Measurements from ENCODE around the gene PSMD12.
"Not testable (repeated sequence)": the region's sequence is repeated elsewhere in the genome, so short reads cannot be mapped to it uniquely, and the experiment has no call there.

PSMD12 gene

DNA sequence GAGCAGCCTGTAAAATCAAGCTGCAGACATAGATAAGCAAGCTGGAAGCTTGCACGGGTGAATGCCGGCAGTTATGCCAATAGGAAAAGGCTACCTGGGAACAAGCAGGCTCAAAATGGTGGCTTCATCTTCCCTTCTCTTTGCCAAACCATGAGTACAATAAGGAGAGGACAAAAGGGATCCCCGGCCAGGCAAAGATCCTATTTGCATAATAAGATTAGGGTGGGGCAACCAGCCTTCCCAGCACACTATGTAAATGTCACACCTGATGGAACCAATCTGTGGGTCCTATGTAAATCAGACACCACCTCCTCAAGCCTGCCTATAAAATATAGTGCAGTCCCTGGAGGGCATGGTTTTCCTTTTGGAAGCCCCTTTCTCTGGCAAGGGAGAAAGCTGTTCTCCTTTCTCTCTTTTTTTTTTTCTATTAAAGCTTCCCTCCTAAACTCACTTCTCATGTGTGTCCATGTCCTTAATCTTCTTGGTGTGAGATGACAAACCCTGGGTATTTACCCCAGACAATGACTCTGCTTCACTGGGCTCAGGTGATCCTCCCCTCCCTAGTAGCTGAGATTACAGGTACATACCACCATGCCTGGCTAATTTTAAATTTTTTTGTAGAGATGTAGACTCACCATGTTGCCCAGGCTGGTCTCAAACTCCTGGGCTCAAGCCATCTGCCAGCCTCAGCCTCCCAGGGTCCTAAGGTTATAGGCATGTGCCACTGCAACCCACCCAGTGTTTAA, 44.2 kb downstream of the PSMD12 start:
- Mint-ChIP-seq H3K9me3 (no peaks in the 10 kb centered on the region), H3K4me3 (no peak overlapping the region), H3K27me3 (no peaks in the 10 kb centered on the region), H3K27ac (no peak overlapping the region), H3K4me1 (ENCODE audit: low read depth) (no peaks in the 10 kb centered on the region), H3K36me3 (ENCODE audit: low read depth) (no peaks in the 10 kb centered on the region)

DNA sequence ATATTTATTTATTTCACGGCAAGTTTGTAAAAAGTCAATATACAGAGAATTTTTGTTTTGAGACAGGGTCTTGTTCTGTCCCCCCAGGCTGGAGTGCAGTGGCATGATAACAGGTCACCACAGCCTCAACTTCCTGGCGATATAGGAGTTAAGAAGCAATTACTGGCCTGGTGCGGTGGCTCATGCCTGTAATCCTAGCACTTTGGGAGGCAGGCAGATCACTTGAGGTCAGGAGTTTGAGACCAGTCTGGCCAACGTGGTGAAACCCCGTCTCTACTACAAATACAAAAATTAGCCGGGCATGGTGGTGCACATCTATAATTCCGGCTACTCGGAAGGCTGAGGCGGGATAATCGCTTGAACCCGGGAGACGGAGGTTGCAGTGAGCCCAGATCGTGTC, 44.9 kb downstream of the PSMD12 start:
- not testable (repeated sequence) for H3K27me3 Mint-ChIP-seq; H3K4me1 Mint-ChIP-seq (ENCODE audit: low read depth); H3K27ac Mint-ChIP-seq

DNA sequence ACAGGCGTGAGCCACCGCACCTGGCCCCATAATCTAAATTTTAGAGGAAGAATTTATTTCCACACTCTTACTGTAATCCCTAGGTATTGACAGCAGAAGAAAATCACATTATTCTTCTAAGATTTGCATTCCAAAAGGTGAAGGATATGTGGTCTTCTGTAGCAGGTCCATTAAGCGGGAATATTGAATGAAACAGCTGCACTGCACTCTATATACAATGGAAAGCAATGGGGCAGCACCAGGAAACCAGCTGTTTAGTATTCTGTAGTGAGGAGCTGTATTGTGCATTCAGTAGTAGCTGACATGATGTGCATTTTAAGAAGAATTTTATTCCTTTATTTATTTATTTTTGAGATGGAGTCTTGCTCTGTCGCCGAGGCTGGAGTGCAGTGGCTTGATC, 49.6 kb downstream of the PSMD12 start:
- Mint-ChIP-seq H3K27ac (no peak overlapping the region), H3K4me3 (no peak overlapping the region), H3K27me3 (no peaks in the 10 kb centered on the region), H3K9me3 (no peaks in the 10 kb centered on the region), H3K36me3 (ENCODE audit: low read depth) (no peaks in the 10 kb centered on the region), H3K4me1 (ENCODE audit: low read depth) (no peaks in the 10 kb centered on the region)

More for the DNA sequence above, 44.9 kb downstream of the PSMD12 start:
- H3K36me3 Mint-ChIP-seq (ENCODE audit: low read depth); H3K4me3 Mint-ChIP-seq; H3K9me3 Mint-ChIP-seq: not testable (repeated sequence)

DNA sequence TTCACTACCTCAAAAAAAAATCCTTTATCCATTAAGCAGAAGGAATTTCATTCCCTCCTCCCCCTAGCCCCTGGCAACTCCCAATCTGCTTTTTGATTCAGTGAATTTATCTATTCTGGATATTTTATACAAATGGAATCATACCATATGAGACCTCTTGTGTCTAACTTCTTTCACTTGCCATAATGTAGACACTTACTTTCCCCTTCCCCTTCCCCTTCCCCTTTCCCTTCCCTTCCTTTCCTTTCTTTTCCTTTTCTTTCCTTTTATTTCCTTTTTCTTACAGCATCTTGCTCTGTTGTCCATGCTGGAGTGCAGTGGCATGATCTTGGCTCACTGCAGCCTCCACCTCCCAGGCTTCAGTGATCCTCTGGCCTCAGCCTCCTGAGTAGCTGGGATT, 50.5 kb downstream of the PSMD12 start:
- H3K4me1 Mint-ChIP-seq (ENCODE audit: low read depth), result no peaks in the 10 kb centered on the region
- H3K27ac Mint-ChIP-seq, result no peak overlapping the region
- H3K4me3 Mint-ChIP-seq, result no peak overlapping the region
- no peaks in the 10 kb centered on the region for H3K27me3 Mint-ChIP-seq
- H3K36me3 Mint-ChIP-seq (ENCODE audit: low read depth), result no peaks in the 10 kb centered on the region
- no peaks in the 10 kb centered on the region for H3K9me3 Mint-ChIP-seq

DNA sequence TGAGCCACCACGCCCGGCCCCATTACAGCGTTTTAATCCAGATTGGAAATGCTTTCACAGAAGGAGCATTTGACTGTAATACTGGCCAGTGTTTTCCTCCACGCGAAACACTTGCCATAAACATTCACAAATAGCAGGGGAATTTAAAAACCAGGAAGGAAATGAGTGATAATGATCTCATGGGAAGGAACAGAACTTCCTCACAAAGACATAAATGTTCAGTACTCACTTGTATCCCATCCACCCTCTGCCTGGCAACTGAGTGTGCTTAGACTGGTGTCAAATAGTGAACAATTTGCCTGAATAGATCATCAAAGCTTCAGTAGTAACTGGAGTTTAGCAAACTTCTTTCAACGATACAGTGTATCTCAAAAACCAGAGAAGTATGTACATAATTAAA, 54.1 kb downstream of the PSMD12 start:
- H3K4me3 Mint-ChIP-seq, result no peak overlapping the region

DNA sequence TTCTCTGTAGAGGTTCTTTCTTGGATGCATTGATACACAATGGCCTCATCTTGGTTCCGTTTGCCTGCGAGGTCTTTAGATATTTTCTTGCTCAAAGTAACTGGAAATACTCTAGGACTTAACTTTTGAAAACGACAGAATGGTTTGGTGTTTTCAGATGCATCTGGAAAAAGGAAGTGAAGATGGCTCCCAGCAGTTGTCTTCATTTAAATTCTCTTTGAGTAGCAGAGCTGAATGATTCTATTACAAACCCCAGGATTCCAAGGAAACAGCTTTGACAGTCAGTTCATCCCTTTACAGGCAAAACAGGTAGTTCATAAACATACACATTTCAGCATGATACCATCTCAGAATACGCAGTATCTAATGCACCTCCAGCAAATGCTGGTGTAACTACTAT, 54.8 kb downstream of the PSMD12 start:
- Mint-ChIP-seq H3K27ac (no peak overlapping the region), H3K27me3 (no peaks in the 10 kb centered on the region), H3K9me3 (no peaks in the 10 kb centered on the region), H3K36me3 (ENCODE audit: low read depth) (no peaks in the 10 kb centered on the region), H3K4me3 (no peak overlapping the region), H3K4me1 (ENCODE audit: low read depth) (no peaks in the 10 kb centered on the region)

More for the DNA sequence above, 54.1 kb downstream of the PSMD12 start:
- no peaks in the 10 kb centered on the region for H3K36me3 Mint-ChIP-seq (ENCODE audit: low read depth)
- no peaks in the 10 kb centered on the region for H3K27me3 Mint-ChIP-seq
- H3K4me1 Mint-ChIP-seq (ENCODE audit: low read depth), result no peaks in the 10 kb centered on the region
- no peaks in the 10 kb centered on the region for H3K9me3 Mint-ChIP-seq
- no peak overlapping the region for H3K27ac Mint-ChIP-seq

DNA sequence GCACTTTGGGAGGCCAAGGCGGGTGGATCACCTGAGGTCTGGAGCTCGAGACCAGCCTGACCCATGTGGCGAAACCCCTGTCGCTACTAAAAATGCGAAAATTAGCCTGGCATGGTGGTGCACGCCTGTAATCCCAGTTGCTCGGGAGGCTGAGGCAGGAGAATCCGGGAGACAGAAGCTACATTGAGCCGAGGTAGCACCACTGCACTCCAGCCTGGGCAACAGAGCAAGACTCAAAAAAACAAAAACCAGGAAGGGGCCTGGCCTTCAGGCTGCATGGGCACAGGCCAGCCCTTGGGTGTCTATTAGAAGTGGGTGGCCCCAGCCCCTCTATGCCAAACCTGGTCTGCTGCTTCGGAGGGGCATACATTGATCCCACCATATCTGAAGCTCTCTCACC, 56.0 kb downstream of the PSMD12 start:
- Mint-ChIP-seq H3K9me3 (no peaks in the 10 kb centered on the region), H3K4me1 (ENCODE audit: low read depth) (no peaks in the 10 kb centered on the region), H3K4me3 (no peak overlapping the region), H3K36me3 (ENCODE audit: low read depth) (no peaks in the 10 kb centered on the region), H3K27ac (no peak overlapping the region), H3K27me3 (no peaks in the 10 kb centered on the region)

DNA sequence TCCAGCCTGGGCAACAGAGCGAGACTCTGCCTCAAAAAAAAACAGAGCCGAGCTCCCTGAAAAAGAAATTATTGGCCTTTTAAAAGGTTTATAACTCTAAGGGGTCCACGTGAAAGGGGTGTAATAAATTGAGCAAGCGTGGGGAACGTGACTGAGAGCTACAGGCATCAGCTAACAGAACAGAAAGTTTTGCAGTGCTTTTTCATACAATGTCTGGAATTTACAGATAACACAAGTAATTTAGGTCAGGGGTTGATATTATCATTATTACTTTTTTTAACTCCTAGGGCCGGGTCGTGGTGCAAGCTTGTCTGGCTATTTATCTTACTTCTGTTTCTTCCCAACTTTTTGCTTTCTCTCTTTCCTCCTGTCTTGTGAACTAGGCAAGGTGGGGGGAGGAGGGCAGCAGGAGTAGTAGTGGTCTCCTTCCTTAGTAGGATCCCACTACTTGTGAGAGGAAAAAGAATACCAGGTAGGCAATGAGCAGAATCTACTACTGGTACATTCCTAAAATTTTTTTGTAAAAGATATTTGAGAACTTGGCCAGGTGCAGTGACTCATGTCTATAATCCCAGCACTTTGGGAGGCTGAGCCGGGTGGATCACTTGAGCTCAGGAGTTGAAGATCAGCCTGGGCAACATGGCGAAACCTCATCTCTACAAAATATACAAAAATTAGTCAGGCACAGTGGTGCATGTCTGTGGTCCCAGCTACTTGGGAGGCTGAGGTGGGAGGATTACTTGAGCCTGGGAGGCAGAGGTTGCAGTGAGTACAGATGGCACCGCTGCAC, 60.7 kb downstream of the PSMD12 start:
- not testable (repeated sequence) for H3K27ac Mint-ChIP-seq; H3K4me3 Mint-ChIP-seq; H3K36me3 Mint-ChIP-seq (ENCODE audit: low read depth); H3K27me3 Mint-ChIP-seq; H3K9me3 Mint-ChIP-seq; H3K4me1 Mint-ChIP-seq (ENCODE audit: low read depth)

DNA sequence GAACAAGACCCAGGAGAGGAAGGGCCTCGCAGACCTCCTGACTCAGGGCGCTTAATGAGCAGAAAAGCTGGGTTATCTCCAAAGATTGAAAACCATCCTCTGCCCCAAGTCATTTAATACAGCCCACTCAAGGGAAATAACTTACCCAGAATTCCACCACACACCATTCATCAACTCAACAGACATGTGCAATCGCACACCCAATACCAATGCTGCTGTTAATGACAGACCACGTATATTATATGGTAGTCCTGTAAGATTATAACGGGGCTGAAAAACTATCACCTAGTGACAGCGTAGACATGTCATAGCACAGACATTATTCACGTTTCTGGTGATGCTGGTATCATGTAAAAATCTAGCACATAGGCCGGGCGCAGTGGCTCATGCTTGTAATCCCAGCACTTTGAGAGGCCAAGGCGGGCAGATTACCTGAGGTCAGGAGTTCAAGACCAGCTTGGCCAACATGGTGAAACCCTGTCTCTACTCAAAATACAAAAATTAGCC, 68.9 kb downstream of the PSMD12 start:
- Mint-ChIP-seq H3K36me3 (ENCODE audit: low read depth) (no peaks in the 10 kb centered on the region), H3K4me3 (no peak overlapping the region), H3K9me3 (no peaks in the 10 kb centered on the region), H3K27me3 (no peaks in the 10 kb centered on the region), H3K27ac (no peak overlapping the region), H3K4me1 (ENCODE audit: low read depth) (no peaks in the 10 kb centered on the region)

DNA sequence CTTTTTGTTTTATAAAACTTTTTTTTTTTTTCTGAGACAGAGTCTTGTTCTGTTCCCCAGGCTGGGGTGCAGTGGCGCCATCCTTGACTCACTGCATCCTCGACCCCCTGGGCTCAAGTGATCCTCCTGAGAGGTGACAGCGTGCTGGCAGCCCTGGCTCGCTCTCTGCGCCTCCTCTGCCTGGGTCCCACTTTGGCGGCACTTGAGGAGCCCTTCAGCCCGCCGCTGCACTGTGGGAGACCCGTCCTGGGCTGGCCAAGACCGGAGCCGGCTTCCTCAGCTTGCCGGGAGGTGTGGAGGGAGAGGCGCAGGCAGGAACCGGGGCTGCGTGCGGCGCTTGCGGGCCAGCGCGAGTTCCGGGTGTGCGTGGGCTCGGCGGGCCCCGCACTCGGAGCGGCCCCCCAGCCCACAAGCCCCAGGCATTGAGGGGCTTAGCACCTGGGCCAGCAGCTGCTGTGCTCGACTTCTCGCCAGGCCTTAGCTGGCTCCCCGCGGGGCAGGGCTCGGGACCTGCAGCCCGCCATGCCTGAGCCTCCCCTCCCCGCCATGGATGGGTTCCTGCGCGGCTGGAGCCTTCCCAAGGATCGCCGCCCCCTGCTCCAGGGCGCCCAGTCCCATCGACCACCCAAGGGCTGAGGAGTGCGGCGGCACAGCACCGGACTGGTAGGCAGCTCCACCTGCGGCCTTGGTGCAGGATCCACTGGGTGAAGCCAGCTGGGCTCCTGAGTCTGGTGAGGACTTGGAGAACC, 71.8 kb downstream of the PSMD12 start:
- no peaks in the 10 kb centered on the region for H3K4me1 Mint-ChIP-seq (ENCODE audit: low read depth)
- H3K27ac Mint-ChIP-seq, result no peak overlapping the region
- H3K4me3 Mint-ChIP-seq, result no peak overlapping the region
- no peaks in the 10 kb centered on the region for H3K9me3 Mint-ChIP-seq
- no peaks in the 10 kb centered on the region for H3K36me3 Mint-ChIP-seq (ENCODE audit: low read depth)
- H3K27me3 Mint-ChIP-seq, result no peaks in the 10 kb centered on the region

DNA sequence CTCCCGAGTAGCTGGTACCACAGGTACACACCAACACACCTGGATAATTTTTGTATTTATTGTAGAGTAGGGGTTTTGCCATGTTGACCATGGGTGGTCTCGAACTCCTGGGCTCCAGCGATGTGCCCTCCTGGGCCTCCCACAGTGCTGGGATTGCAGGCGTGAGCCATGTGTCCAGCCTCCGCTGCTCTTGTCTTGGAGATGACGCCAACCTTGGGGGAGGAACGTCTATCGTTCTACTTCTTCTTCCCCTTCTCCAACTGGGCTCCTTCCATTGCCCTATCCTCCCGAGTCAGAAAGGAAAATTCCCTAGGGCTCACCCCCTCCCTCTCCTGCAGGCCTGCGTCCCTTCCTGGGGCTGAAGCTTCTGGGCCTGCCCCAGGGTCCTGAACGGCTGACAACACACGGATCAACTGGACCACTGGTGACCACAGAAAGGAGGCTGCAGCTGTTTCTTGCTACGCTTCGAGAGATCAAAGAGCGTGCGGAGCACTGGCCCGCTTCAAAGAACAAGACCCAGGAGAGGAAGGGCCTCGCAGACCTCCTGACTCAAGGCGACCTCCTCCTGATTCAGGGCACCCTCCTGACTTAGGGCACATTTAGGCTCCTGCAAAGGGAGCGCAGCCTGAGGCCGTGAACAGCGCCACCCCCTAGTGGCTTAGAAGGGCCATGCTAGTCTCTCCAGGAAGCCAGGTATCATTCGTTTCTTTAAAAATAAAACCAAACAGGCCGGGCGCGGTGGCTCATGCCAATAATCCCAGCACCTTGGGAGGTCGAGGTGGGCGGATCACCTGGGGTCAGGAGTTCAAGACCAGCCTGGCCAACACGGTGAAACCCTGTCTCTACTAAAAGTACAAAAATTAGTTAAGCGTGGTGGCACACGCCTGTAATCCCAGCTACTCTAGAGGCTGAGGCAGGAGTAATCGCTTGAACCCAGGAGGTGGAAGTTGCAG, 72.8 kb downstream of the PSMD12 start:
- H3K27ac Mint-ChIP-seq, result no peak overlapping the region
- H3K4me1 Mint-ChIP-seq (ENCODE audit: low read depth), result no peaks in the 10 kb centered on the region
- H3K27me3 Mint-ChIP-seq, result no peaks in the 10 kb centered on the region
- H3K9me3 Mint-ChIP-seq, result no peaks in the 10 kb centered on the region
- no peak overlapping the region for H3K4me3 Mint-ChIP-seq
- no peaks in the 10 kb centered on the region for H3K36me3 Mint-ChIP-seq (ENCODE audit: low read depth)

DNA sequence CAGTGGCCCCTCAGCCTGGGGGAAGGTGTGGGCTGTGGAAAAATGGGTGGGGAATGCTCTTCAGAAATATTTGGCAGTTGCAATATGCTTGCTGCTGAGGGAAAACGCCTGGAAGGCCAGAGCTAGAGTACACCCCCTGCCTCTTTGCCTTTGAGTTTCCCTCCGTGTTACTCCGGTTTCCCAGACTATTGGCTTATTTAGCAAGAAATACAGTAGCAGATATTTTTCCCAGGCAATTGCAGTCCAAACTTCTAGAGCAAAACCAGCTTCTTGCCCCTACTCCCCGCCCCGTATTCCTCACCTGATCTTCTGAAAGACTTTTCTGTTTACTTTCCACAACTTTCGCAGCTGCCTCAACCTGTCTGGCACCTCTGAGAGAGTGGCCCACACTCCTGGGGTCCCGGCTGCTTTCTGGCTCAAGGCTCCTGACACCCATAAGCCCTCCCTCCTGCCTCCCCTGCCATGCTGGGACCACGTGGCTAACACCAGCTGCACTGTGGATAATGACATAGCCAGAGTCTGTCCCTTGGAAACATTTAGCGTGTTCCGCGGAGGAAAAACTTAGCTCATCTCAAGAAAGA, 75.6 kb downstream of the PSMD12 start:
- Mint-ChIP-seq H3K9me3 (no peaks in the 10 kb centered on the region), H3K4me1 (ENCODE audit: low read depth) (no peaks in the 10 kb centered on the region), H3K4me3 (no peak overlapping the region), H3K27ac (no peak overlapping the region), H3K36me3 (ENCODE audit: low read depth) (no peaks in the 10 kb centered on the region), H3K27me3 (no peaks in the 10 kb centered on the region)

DNA sequence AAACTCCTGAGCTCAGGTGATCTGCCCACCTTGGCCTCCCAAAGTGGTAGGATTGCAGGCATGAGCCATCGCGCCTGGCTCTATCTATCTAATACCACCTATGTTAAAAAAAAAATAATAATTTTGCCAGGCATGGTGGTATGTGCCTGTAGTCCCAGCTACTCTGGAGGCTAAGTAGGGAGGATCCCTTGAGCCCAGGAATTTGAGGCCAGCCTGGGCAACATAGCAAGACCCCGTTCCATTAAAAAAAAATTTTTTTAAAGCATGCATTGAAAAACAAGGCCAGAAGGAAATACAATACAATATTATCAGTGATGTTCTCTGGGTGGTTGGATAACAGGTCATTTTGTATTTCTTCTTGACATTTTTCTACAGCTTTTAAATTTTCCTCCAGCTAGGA, 76.1 kb downstream of the PSMD12 start:
- Mint-ChIP-seq H3K27me3 (no peaks in the 10 kb centered on the region), H3K9me3 (no peaks in the 10 kb centered on the region), H3K4me3 (no peak overlapping the region), H3K36me3 (ENCODE audit: low read depth) (no peaks in the 10 kb centered on the region), H3K4me1 (ENCODE audit: low read depth) (no peaks in the 10 kb centered on the region), H3K27ac (no peak overlapping the region)
